ENCODE results near the gene PPM1D.

PPM1D gene

GRCh38 chr17:60579090-60579489 is 20.9 kb upstream of the PPM1D start:
- DNase-seq (ENCODE audit: low read depth) = no peak
- H3K4me3 ChIP-seq (ENCODE audit: control insufficient read depth, low read depth, low read length) = no peak overlapping the region
- no peak for TF ChIP-seq CTCF (IDR thresholded peaks at IDR 0.05; ENCODE audit: control insufficient read depth, insufficient read depth, low read depth, low read length, missing control alignments)

GRCh38 chr17:60579551-60579950 is 20.4 kb upstream of the PPM1D start:
- TF ChIP-seq CTCF (IDR thresholded peaks at IDR 0.05; ENCODE audit: control insufficient read depth, insufficient read depth, low read depth, low read length, missing control alignments) = no peak
- H3K4me3 ChIP-seq (ENCODE audit: control insufficient read depth, low read depth, low read length) = no peak overlapping the region
- no peak for DNase-seq (ENCODE audit: low read depth)

GRCh38 chr17:60583008-60583407 is 17.0 kb upstream of the PPM1D start:
- H3K4me3 ChIP-seq (ENCODE audit: control insufficient read depth, low read depth, low read length) = no peak overlapping the region
- no peak for DNase-seq (ENCODE audit: low read depth)
- no peak for TF ChIP-seq CTCF (IDR thresholded peaks at IDR 0.05; ENCODE audit: control insufficient read depth, insufficient read depth, low read depth, low read length, missing control alignments)

GRCh38 chr17:60585887-60586286 is 14.1 kb upstream of the PPM1D start:
- no peak for DNase-seq (ENCODE audit: low read depth)
- TF ChIP-seq CTCF (IDR thresholded peaks at IDR 0.05; ENCODE audit: control insufficient read depth, insufficient read depth, low read depth, low read length, missing control alignments) = no peak
- H3K4me3 ChIP-seq (ENCODE audit: control insufficient read depth, low read depth, low read length) = no peak overlapping the region

DNA sequence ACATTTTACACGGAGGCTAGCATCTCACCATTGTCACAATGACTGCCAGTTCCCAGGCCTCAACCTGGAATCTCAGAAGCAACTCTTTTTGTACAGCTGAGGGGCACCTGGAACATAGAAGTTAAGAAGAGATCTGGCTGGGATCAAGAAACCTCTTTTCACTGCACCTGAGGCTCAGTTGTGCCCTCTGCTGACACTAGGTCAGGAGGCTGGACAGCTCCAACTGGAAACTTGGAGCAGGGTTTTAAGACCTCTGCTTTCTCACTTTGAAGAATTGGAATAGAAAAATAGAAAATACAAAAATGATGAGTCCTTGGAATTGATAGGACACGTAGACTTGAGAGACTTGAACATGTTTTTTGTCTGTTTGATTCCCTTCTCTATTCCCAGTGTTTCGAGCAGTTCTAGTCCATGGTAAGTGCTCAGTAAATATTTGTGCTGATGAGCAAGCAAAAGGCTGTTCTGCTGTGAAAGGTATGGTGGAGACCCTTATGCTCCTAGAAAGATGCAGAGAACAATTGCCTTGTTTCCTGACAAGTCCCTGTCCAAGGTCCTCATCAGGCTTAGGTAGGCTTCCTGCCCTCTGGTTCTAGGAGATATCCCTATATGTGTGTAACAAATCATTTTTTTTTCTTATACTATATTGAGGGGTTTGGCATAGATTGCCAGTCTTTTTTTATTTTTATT is 13.6 kb upstream of the PPM1D start:
- peak; percentile 24 for TF ChIP-seq CTCF (IDR thresholded peaks at IDR 0.05; ENCODE audit: control insufficient read depth, insufficient read depth, low read depth, low read length, missing control alignments)
- H3K4me3 ChIP-seq (ENCODE audit: control insufficient read depth, low read depth, low read length) = no peak overlapping the region
- no peak for DNase-seq (ENCODE audit: low read depth)

DNA sequence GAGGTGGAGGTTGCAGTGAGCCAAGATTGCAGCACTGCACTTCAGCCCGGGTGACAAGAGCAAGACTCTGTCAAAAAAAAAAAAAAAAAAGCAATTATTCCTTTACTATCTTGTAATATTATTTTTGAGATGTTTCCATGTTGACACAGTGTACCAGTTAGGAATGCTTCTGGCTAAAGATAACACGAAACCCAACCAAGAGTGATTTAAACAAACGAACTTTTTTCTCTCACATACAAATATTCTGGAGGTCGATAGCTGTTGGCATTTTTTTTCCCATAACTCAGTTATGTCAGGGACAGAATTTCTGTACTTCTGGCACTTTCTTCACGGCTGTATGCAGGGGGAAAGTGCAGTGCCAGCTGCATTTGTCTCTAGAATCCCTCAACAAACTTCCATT is 9.9 kb upstream of the PPM1D start:
- H3K4me3 ChIP-seq (ENCODE audit: control insufficient read depth, low read depth, low read length) = no peak overlapping the region
- DNase-seq (ENCODE audit: low read depth) = no peak
- no peak for TF ChIP-seq CTCF (IDR thresholded peaks at IDR 0.05; ENCODE audit: control insufficient read depth, insufficient read depth, low read depth, low read length, missing control alignments)
